HG03103 (cell line): Measurements from ENCODE around the gene XXYLT1.

Experiments
- ATAC-seq: cut with Tn5 transposase; IDR thresholded peaks from one replicate; pipeline ENCODE4 v1.9.1; 2021; ENCODE audit warnings: low read depth; ENCODE audit not compliant: unreplicated experiment

XXYLT1 gene

GRCh38 chr3:195020185-195020584, 250.8 kb downstream of the XXYLT1 start:
- ATAC-seq: no peak

- no peak for ATAC-seq
These were observed 251.6 kb downstream of the XXYLT1 start for GRCh38 chr3:195019335-195019734.
